K562 (cell line): ENCODE data around the gene TMED8. TPM values are rescaled to one million over a fixed set of nuclear protein-coding genes. Genes with fewer than 3 reads are reported as not detected.

Experiments used
- ATAC-seq: fragments of 200-7000 bp; cut with Tn5 transposase; 3 replicates; pipeline ENCODE4 v1.9.1; 2020; ENCODE audit warnings: moderate library complexity
- BruUV-seq: library from RNA; stranded (reverse); fragments of 400-500 nt; replicated peaks from 2 replicates; lab custom pipeline; 2021; lab: Mats Ljungman, UMichigan
- CTCF ChIA-PET: fragments of 300-600 bp; formaldehyde crosslinking; extraction: SDS; loops from one replicate; lab custom pipeline; 2021; ENCODE audit warnings: low intra/inter-chr PET ratio; lab: Yijun Ruan, JAX
- POLR2A ChIA-PET: fragments of 300-600, 350-650 bp; sonication (Branson Sonifier 250); formaldehyde crosslinking; extraction: SDS; loops from one replicate; lab custom pipeline; 2021; ENCODE audit warnings: antibody characterized with exemption, inconsistent platforms; lab: Yijun Ruan, JAX
- DNase-seq, 4 experiments: peaks; one replicate each; pipeline versions ENCODE4 v3.0.0 to v3.0.0-alpha.2; 2011 to 2018; ENCODE audit warnings: low spot score in 3 of 4, mixed read lengths in 3 of 4; ENCODE audit errors: extremely low read depth in 1 of 4
- FAIRE-seq: peaks from 2 replicates; lab custom pipeline; 2011; peaks lifted over from hg19 to GRCh38; lab: Jason Lieb, UNC
- H2AFZ ChIP-seq: 2 replicates; pipeline ENCODE4 v1.6.0; 2011; ENCODE audit warnings: low read depth, low read length, control low read depth, inconsistent platforms
- H3K27ac ChIP-seq: fragments of 200-600 bp; 3 replicates; pipeline ENCODE4 v1.8.0; 2011; ENCODE audit warnings: low read depth, mild to moderate bottlenecking, control low read depth, inconsistent platforms, low read length, moderate library complexity, mixed read lengths; ENCODE audit errors: extremely low read depth
- H3K27me3 ChIP-seq, 2 experiments: fragments of 300-600 bp in 1 of 2; 2 replicates in 1 of 2; 3 replicates in 1 of 2; pipeline versions ENCODE4 v1.6.0 to v1.8.0; 2011; ENCODE audit warnings: inconsistent platforms in 2 of 2, low read length in 2 of 2, mild to moderate bottlenecking in 1 of 2, mixed read lengths in 1 of 2, moderate library complexity in 1 of 2; ENCODE audit not compliant: control insufficient read depth in 2 of 2, insufficient read depth in 2 of 2
- H3K36me3 ChIP-seq: fragments of 300-600 bp; 3 replicates; pipeline ENCODE4 v1.8.0; 2011; ENCODE audit warnings: mild to moderate bottlenecking, low read length, inconsistent platforms; ENCODE audit not compliant: control insufficient read depth, insufficient read depth
- H3K4me1 ChIP-seq, 2 experiments: fragments of 200-600 bp in 1 of 2; replicated peaks in 1 of 2; 2 replicates in 1 of 2; 3 replicates in 1 of 2; pipeline versions ENCODE4 v1.5.1 to v1.8.0; 2011; ENCODE audit warnings: inconsistent platforms in 2 of 2, low read length in 2 of 2, mild to moderate bottlenecking in 1 of 2, mixed read lengths in 1 of 2, moderate library complexity in 1 of 2; ENCODE audit not compliant: control insufficient read depth in 2 of 2, insufficient read depth in 2 of 2
- H3K4me2 ChIP-seq: 2 replicates; pipeline ENCODE4 v1.6.1; 2011; ENCODE audit warnings: low read length, control low read depth, inconsistent platforms, mixed read lengths; ENCODE audit not compliant: insufficient read depth
- H3K4me3 ChIP-seq: fragments of 200-600 bp; sonication (generic), shearing (Covaris generic); 2 replicates; pipeline ENCODE4 v1.5.1; 2016; ENCODE audit warnings: control low read depth, inconsistent platforms
- H3K79me2 ChIP-seq: fragments of 200-600 bp; 3 replicates; pipeline ENCODE4 v1.8.0; 2011; ENCODE audit warnings: low read length, inconsistent platforms; ENCODE audit not compliant: control insufficient read depth, insufficient read depth
- H3K9ac ChIP-seq, 2 experiments: 2 replicates each; pipeline versions ENCODE4 v1.6.0 to v1.6.1; 2011; ENCODE audit warnings: low read depth in 2 of 2, low read length in 2 of 2, control low read depth in 1 of 2, inconsistent platforms in 1 of 2, mild to moderate bottlenecking in 1 of 2, mixed read lengths in 1 of 2; ENCODE audit not compliant: insufficient read depth in 1 of 2
- H3K9me1 ChIP-seq: one replicate; pipeline ENCODE4 v1.6.0; 2011; ENCODE audit warnings: inconsistent platforms, mild to moderate bottlenecking, low read length, moderate library complexity; ENCODE audit not compliant: control insufficient read depth, insufficient read depth
- H3K9me3 ChIP-seq: replicated peaks from 2 replicates; pipeline ENCODE4 v1.5.1; 2011; ENCODE audit warnings: low read depth, low read length, inconsistent platforms; ENCODE audit not compliant: control insufficient read depth, insufficient read depth
- H4K20me1 ChIP-seq: replicated peaks from 2 replicates; pipeline ENCODE4 v1.6.1; 2011; ENCODE audit warnings: low read length, inconsistent platforms, mixed read lengths; ENCODE audit not compliant: control insufficient read depth, insufficient read depth
- CEBPG ChIP-seq, 3 experiments: fragments of 200-800 bp in 1 of 3; sonication (Bioruptor generic) in 1 of 3; sonication (generic) in 1 of 3; formaldehyde crosslinking in 1 of 3; IDR thresholded peaks in 2 of 3; conservative IDR thresholded peaks in 1 of 3; 2 replicates each; pipeline versions ENCODE4 v1.6.1 to v1.8.0; 2016 to 2022; ENCODE audit warnings: missing compliant biosample characterization in 2 of 3, missing genetic modification characterization in 2 of 3, mild to moderate bottlenecking in 1 of 3, missing genetic modification reagents in 1 of 3
- ELF4 ChIP-seq: fragments of 450-650 bp; formaldehyde crosslinking; IDR thresholded peaks from 2 replicates; pipeline ENCODE4 v1.4.0; 2022; ENCODE audit warnings: missing genetic modification characterization
- GABPA ChIP-seq: fragments of 200-800 bp; sonication (Bioruptor generic); conservative IDR thresholded peaks from 2 replicates; pipeline ENCODE4 v1.6.1; 2016; ENCODE audit warnings: low read depth, missing genetic modification characterization, missing compliant biosample characterization
- NR3C1 ChIP-seq: sonication (generic); formaldehyde crosslinking; IDR thresholded peaks from 2 replicates; pipeline ENCODE4 v1.8.1; 2022; ENCODE audit warnings: missing genetic modification reagents
- RBM14 ChIP-seq: fragments of 200-400 bp; formaldehyde crosslinking; IDR thresholded peaks from 2 replicates; pipeline ENCODE4 v1.6.1; 2018; ENCODE audit warnings: low read depth, mild to moderate bottlenecking, low read length, moderate library complexity, borderline replicate concordance; ENCODE audit not compliant: insufficient read depth
- TFAM ChIP-seq: fragments of 250-450 bp; sonication (Bioruptor Pico); conservative IDR thresholded peaks from 2 replicates; pipeline ENCODE4 v1.5.0; 2021; ENCODE audit warnings: mild to moderate bottlenecking, moderate library complexity
- ZKSCAN8 ChIP-seq: fragments of 200-800 bp; sonication (Bioruptor generic); IDR thresholded peaks from 2 replicates; pipeline ENCODE4 v1.6.1; 2016; ENCODE audit warnings: missing genetic modification characterization, missing compliant biosample characterization
- WGBS: fragments of 100-300 bp; shearing (Covaris generic); methylation state at CpG from one replicate; pipeline ENCODE4 v1.1.6; 2016; ENCODE audit warnings: low coverage, mixed read lengths; ENCODE audit not compliant: insufficient coverage; ENCODE audit errors: missing lambda C conversion rate; 5-methylcytosine and 5-hydroxymethylcytosine counted together
- in situ Hi-C: fragments of 300-500 bp; cut with MboI; formaldehyde crosslinking; loops from 4 replicates; pipeline ENCODE4 v1.15.0; 2018; ENCODE audit warnings: inconsistent platforms, mixed read lengths
- intact Hi-C: fragments of 100-400 bp; cut with micrococcal nuclease; formaldehyde crosslinking; loops from 2 replicates; pipeline ENCODE4 v1.14.2; 2022
- polyA plus RNA-seq, 8 experiments: library from polyadenylated mRNA; depleted of rRNA in 4 of 8; stranded (reverse) in 5 of 8; unstranded in 3 of 8; fragments of >200 nt; fragmentation: Nextera tagmentation in 2 of 8; fragmentation: Illumina TruSeq in 1 of 8; extraction: Ambion mirVana in 2 of 8; extraction: Trizol in 1 of 8; gene quantifications; 2 replicates each; pipeline versions ENCODE4 v1.2.1 to v1.2.3, GENCODE V29; 2011 to 2014; ENCODE audit warnings: inconsistent platforms in 1 of 8, missing spikeins in 1 of 8
- total RNA-seq, 7 experiments: library from RNA; depleted of rRNA in 6 of 7; stranded (reverse); fragments of >200 nt in 6 of 7; fragmentation: Illumina TruSeq in 2 of 7; extraction: Trizol in 2 of 7; gene quantifications; 2 replicates each; pipeline versions ENCODE4 v1.2.1 to v1.2.3, GENCODE V29; 2011 to 2021; ENCODE audit warnings: low replicate concordance in 1 of 7
- TF ChIP-seq, protein P1 (sequence below), 2 experiments: fragments of 450-650 bp in 1 of 2; sonication (generic) in 1 of 2; formaldehyde crosslinking in 1 of 2; IDR thresholded peaks in 1 of 2; conservative IDR thresholded peaks in 1 of 2; 2 replicates each; pipeline versions ENCODE4 v1.6.1 to v1.8.1; 2016 to 2023; ENCODE audit warnings: mild to moderate bottlenecking in 2 of 2, moderate library complexity in 2 of 2, inconsistent platforms in 1 of 2, missing genetic modification reagents in 1 of 2
- TF ChIP-seq, protein P2 (sequence below): fragments of 450-650 bp; IDR thresholded peaks from 2 replicates; pipeline ENCODE4 v1.6.1; 2016; ENCODE audit warnings: mild to moderate bottlenecking, moderate library complexity

The TMED8 gene
- total and polyA plus RNA-seq, 9 of the 15 experiments (the other 6 are each of a cell fraction or from before 2014, with no cell fraction given), result 3.3 to 17.4 (median 12.0) TPM

- WGBS, result 100% methylated on average over 1 of the region's 1 CpG
- ChIA-PET POLR2A (interaction anchor here (1.4 kb wide), 1 partner anchor 10 kb away, joined by 3 read pairs; no protein-coding TSS in a partner anchor), CTCF (no interaction called here)
- no peak overlapping the region for H3K9ac ChIP-seq
- H2AFZ ChIP-seq, result no peak overlapping the region
- peaks cover 29% of the 10 kb centered on the region; the same call in 2 of the 3 replicates for H3K36me3 ChIP-seq
- DNase-seq (no peak), FAIRE-seq (no peak), ATAC-seq (no peak)
- H3K4me3 ChIP-seq, result no peak overlapping the region
- peaks cover 0 to 13% of the 10 kb centered on the region in 2 experiments; a peak in 3 of 5 replicates for H3K4me1 ChIP-seq
- H3K79me2 ChIP-seq, result no peaks in the 10 kb centered on the region
- H3K9me3 ChIP-seq, result no peaks in the 10 kb centered on the region
- no peaks in the 10 kb centered on the region for H4K20me1 ChIP-seq
- BruUV-seq, result no TSS peak
- no peak overlapping the region for H3K27ac ChIP-seq
- H3K27me3 ChIP-seq, result no peaks in the 10 kb centered on the region
- intact Hi-C loops, result no loop called here
- H3K4me2 ChIP-seq, result no peak overlapping the region
- H3K9me1 ChIP-seq, result no peaks in the 10 kb centered on the region
- in situ Hi-C loops, result no loop called here
- TF ChIP-seq, protein P1, sequence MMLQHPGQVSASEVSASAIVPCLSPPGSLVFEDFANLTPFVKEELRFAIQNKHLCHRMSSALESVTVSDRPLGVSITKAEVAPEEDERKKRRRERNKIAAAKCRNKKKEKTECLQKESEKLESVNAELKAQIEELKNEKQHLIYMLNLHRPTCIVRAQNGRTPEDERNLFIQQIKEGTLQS (IDR thresholded peaks at IDR 0.05), result 0 out of 2 replicates have a peak, but pooled peaks have one; percentile 9
- TF ChIP-seq, protein P1 (CRISPR knock-in tag; conservative IDR thresholded peaks at IDR 0.05), result no peak
- TF ChIP-seq CEBPG (CRISPR knock-in tag; IDR thresholded peaks at IDR 0.05), result no peak
- peak in 1 of 2 experiments; percentile 47; a peak in 1 of 4 replicates for TF ChIP-seq CEBPG (tag; conservative IDR thresholded peaks at IDR 0.05 in 1 of 2, IDR thresholded peaks at IDR 0.05 in 1 of 2)
- no peak for TF ChIP-seq ZKSCAN8 (CRISPR knock-in tag)
- TF ChIP-seq TFAM (CRISPR knock-in tag), result no peak
- TF ChIP-seq, protein P2, sequence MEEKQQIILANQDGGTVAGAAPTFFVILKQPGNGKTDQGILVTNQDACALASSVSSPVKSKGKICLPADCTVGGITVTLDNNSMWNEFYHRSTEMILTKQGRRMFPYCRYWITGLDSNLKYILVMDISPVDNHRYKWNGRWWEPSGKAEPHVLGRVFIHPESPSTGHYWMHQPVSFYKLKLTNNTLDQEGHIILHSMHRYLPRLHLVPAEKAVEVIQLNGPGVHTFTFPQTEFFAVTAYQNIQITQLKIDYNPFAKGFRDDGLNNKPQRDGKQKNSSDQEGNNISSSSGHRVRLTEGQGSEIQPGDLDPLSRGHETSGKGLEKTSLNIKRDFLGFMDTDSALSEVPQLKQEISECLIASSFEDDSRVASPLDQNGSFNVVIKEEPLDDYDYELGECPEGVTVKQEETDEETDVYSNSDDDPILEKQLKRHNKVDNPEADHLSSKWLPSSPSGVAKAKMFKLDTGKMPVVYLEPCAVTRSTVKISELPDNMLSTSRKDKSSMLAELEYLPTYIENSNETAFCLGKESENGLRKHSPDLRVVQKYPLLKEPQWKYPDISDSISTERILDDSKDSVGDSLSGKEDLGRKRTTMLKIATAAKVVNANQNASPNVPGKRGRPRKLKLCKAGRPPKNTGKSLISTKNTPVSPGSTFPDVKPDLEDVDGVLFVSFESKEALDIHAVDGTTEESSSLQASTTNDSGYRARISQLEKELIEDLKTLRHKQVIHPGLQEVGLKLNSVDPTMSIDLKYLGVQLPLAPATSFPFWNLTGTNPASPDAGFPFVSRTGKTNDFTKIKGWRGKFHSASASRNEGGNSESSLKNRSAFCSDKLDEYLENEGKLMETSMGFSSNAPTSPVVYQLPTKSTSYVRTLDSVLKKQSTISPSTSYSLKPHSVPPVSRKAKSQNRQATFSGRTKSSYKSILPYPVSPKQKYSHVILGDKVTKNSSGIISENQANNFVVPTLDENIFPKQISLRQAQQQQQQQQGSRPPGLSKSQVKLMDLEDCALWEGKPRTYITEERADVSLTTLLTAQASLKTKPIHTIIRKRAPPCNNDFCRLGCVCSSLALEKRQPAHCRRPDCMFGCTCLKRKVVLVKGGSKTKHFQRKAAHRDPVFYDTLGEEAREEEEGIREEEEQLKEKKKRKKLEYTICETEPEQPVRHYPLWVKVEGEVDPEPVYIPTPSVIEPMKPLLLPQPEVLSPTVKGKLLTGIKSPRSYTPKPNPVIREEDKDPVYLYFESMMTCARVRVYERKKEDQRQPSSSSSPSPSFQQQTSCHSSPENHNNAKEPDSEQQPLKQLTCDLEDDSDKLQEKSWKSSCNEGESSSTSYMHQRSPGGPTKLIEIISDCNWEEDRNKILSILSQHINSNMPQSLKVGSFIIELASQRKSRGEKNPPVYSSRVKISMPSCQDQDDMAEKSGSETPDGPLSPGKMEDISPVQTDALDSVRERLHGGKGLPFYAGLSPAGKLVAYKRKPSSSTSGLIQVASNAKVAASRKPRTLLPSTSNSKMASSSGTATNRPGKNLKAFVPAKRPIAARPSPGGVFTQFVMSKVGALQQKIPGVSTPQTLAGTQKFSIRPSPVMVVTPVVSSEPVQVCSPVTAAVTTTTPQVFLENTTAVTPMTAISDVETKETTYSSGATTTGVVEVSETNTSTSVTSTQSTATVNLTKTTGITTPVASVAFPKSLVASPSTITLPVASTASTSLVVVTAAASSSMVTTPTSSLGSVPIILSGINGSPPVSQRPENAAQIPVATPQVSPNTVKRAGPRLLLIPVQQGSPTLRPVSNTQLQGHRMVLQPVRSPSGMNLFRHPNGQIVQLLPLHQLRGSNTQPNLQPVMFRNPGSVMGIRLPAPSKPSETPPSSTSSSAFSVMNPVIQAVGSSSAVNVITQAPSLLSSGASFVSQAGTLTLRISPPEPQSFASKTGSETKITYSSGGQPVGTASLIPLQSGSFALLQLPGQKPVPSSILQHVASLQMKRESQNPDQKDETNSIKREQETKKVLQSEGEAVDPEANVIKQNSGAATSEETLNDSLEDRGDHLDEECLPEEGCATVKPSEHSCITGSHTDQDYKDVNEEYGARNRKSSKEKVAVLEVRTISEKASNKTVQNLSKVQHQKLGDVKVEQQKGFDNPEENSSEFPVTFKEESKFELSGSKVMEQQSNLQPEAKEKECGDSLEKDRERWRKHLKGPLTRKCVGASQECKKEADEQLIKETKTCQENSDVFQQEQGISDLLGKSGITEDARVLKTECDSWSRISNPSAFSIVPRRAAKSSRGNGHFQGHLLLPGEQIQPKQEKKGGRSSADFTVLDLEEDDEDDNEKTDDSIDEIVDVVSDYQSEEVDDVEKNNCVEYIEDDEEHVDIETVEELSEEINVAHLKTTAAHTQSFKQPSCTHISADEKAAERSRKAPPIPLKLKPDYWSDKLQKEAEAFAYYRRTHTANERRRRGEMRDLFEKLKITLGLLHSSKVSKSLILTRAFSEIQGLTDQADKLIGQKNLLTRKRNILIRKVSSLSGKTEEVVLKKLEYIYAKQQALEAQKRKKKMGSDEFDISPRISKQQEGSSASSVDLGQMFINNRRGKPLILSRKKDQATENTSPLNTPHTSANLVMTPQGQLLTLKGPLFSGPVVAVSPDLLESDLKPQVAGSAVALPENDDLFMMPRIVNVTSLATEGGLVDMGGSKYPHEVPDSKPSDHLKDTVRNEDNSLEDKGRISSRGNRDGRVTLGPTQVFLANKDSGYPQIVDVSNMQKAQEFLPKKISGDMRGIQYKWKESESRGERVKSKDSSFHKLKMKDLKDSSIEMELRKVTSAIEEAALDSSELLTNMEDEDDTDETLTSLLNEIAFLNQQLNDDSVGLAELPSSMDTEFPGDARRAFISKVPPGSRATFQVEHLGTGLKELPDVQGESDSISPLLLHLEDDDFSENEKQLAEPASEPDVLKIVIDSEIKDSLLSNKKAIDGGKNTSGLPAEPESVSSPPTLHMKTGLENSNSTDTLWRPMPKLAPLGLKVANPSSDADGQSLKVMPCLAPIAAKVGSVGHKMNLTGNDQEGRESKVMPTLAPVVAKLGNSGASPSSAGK, result no peak
- TF ChIP-seq ELF4 (CRISPR knock-in tag), result no peak
- TF ChIP-seq RBM14, result no peak
- no peak for TF ChIP-seq GABPA
- no peak for TF ChIP-seq NR3C1
These were observed 37.5 kb downstream of the TMED8 start for GRCh38 chr14:77339407-77339806.
